ENCODE results near the gene SH3RF1. TPM values are rescaled to one million over a fixed set of nuclear protein-coding genes. Genes with fewer than 3 reads are reported as not detected.

Gene SH3RF1
- total RNA-seq, 1 experiment from 2014 or later = 11.5 TPM

GRCh38 chr4:169153481-169154087 is 117.2 kb downstream of the SH3RF1 start:
- intact Hi-C loops (cut with micrococcal nuclease; ENCODE audit: unreplicated experiment) = no loop called here
- CTCF ChIA-PET = no interaction called here

GRCh38 chr4:169152899-169153298 is 117.9 kb downstream of the SH3RF1 start:
- ChIA-PET CTCF (no interaction called here), POLR2A (no interaction called here)
- in situ Hi-C loops (cut with HindIII; ENCODE audit: low pct_unique_long_range_greater_than_20kb, low sequenced_read_pairs) (no loop called here), intact Hi-C loops (cut with micrococcal nuclease; ENCODE audit: unreplicated experiment) (no loop called here)
- no peaks in the 10 kb centered on the region for H3K4me1 ChIP-seq (ENCODE audit: control insufficient read depth, insufficient read depth, low read length)
- no peak overlapping the region for H3K4me3 ChIP-seq (ENCODE audit: low read depth in 2 of 2, low read length in 2 of 2)
- 0 out of 2 replicates have a peak, but pooled peaks have one; percentile 11 for TF ChIP-seq CTCF (IDR thresholded peaks at IDR 0.05)
- TF ChIP-seq TCF7L2 (IDR thresholded peaks at IDR 0.05; ENCODE audit: low read depth, low read length) = no peak
- no peaks in the 10 kb centered on the region for H3K27me3 ChIP-seq (ENCODE audit: control insufficient read depth, insufficient read depth, low read length)
- no peaks in the 10 kb centered on the region for H3K9me3 ChIP-seq (ENCODE audit: control insufficient read depth, insufficient read depth, low read depth, low read length)
- no peak overlapping the region for H3K27ac ChIP-seq (ENCODE audit: low read length)
- no peaks in the 10 kb centered on the region for H3K36me3 ChIP-seq (ENCODE audit: control insufficient read depth, insufficient read depth, low read length)
- BruUV-seq (replicated peaks) = no TSS peak
- ATAC-seq (no peak), DNase-seq (ENCODE audit: low read depth, low spot score) (no peak)

More at GRCh38 chr4:169153481-169154087, 117.2 kb downstream of the SH3RF1 start:
- no peaks in the 10 kb centered on the region for H3K9me3 ChIP-seq (ENCODE audit: control insufficient read depth, insufficient read depth, low read depth, low read length)
- BruUV-seq (replicated peaks) = TSS peak; percentile 10
- H3K36me3 ChIP-seq (ENCODE audit: control insufficient read depth, insufficient read depth, low read length) = no peaks in the 10 kb centered on the region
- H3K4me1 ChIP-seq (ENCODE audit: control insufficient read depth, insufficient read depth, low read length) = no peaks in the 10 kb centered on the region
- ATAC-seq (no peak), DNase-seq (ENCODE audit: low read depth, low spot score) (no peak)
- POLR2A ChIA-PET = no interaction called here
- no peak overlapping the region for H3K27ac ChIP-seq (ENCODE audit: low read length)
- in situ Hi-C loops (cut with HindIII; ENCODE audit: low pct_unique_long_range_greater_than_20kb, low sequenced_read_pairs) = no loop called here
- no peaks in the 10 kb centered on the region for H3K27me3 ChIP-seq (ENCODE audit: control insufficient read depth, insufficient read depth, low read length)
- H3K4me3 ChIP-seq (ENCODE audit: low read depth in 2 of 2, low read length in 2 of 2) = no peak overlapping the region
- TF ChIP-seq TCF7L2 (IDR thresholded peaks at IDR 0.05; ENCODE audit: low read depth, low read length) = no peak
- no peak for TF ChIP-seq CTCF (IDR thresholded peaks at IDR 0.05)
- no peak for TF ChIP-seq POLR2AphosphoS5 (IDR thresholded peaks at IDR 0.05; ENCODE audit: low read depth, low read length)
- no peak for TF ChIP-seq REST (IDR thresholded peaks at IDR 0.05; ENCODE audit: insufficient read depth in 1 of 2, low read depth in 2 of 2, low read length in 1 of 2)
- no peak for TF ChIP-seq SIN3A (IDR thresholded peaks at IDR 0.05; ENCODE audit: borderline replicate concordance, insufficient read depth, low read depth, low read length)
